Cardiac fibroblast (primary cell): Measurements from ENCODE around the gene PRKCB.

Experiments used
- DNase-seq, 2 donors: peaks; one replicate each; pipeline versions ENCODE4 v3.0.0 to v3.0.0-alpha.2; 2010; ENCODE audit warnings: low read depth in 2 of 2
- H3K4me3 ChIP-seq, 2 donors: replicated peaks in 1 of 2; 1 replicate in 1 of 2; 2 replicates in 1 of 2; pipeline ENCODE4 v1.5.1; 2011; ENCODE audit warnings: low read depth in 2 of 2, low read length in 2 of 2, mild to moderate bottlenecking in 2 of 2, moderate library complexity in 1 of 2
- TF ChIP-seq, protein P1 (sequence below): IDR thresholded peaks from one replicate; pipeline ENCODE4 v1.5.1; 2011; ENCODE audit warnings: low read depth, mild to moderate bottlenecking, low read length, inconsistent platforms

The PRKCB gene

DNA sequence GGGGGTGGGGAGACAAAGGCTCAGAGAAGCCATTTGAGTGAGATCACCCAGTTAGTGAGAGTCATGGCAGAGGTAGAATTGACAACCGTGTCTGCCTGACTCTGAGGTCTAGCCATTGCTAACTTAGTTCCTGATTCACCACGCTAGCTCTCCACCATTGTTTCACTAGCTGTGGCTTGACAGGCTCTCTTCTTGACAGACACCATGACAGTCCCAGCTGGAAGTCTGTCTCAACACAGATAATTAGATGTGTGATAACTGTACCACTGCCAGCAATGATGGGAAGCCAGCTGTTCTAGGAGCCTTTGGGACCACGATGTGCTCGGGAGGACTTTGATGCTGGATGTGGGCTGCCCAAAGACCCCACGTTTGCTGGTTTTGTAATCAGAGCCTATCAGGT is 249.9 kb downstream of the PRKCB start:
- TF ChIP-seq, protein P1, sequence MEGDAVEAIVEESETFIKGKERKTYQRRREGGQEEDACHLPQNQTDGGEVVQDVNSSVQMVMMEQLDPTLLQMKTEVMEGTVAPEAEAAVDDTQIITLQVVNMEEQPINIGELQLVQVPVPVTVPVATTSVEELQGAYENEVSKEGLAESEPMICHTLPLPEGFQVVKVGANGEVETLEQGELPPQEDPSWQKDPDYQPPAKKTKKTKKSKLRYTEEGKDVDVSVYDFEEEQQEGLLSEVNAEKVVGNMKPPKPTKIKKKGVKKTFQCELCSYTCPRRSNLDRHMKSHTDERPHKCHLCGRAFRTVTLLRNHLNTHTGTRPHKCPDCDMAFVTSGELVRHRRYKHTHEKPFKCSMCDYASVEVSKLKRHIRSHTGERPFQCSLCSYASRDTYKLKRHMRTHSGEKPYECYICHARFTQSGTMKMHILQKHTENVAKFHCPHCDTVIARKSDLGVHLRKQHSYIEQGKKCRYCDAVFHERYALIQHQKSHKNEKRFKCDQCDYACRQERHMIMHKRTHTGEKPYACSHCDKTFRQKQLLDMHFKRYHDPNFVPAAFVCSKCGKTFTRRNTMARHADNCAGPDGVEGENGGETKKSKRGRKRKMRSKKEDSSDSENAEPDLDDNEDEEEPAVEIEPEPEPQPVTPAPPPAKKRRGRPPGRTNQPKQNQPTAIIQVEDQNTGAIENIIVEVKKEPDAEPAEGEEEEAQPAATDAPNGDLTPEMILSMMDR, result no peak

DNA sequence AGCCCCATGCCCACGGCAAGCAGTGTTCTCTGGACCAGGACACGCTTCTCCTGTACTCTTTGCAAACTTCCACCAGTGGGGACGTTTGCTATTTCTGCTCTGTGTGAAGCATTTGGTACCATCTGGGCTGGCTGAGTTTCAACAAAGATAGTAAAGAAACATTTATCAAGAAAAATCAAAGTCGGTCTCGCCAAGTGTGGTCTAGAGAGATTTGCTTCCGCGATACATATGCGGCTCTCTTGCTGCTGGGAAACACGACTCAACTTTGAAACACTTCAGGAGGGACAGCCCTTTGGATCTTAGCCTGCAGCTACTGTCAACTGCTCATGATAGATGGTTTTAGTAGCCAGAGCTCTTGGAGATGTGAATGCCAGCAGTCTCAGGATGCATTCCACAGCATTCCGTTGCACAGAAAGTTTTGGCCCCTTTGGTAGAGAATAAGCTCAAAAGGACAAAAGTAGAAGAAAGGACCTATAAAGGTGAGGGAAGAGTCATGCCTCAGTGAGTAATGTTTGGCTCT is 252.2 kb downstream of the PRKCB start:
- no peak overlapping the region for H3K4me3 ChIP-seq
- TF ChIP-seq, protein P1, result no peak
- no peak for DNase-seq

More for the DNA sequence above, 249.9 kb downstream of the PRKCB start:
- no peak for DNase-seq
- H3K4me3 ChIP-seq, result no peak overlapping the region

DNA sequence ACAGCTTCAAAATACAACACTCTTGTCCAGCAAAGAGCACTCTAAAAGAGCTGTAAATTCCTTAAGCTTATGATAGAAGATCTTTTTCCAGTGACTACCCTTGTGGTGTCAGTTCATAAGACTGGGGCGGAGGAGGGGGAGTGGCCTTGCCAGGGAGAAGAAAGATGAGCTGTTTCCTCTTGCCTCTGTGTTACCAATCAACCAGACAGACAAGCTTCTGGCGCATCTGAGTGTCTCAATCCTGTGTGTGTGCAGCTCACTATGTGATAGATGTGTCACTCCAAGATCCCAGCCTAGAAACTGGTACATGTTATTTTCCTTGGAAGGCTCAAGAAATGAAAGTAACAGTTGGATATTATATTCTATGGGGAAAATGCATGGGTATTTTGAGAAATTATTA is 253.0 kb downstream of the PRKCB start:
- no peak for DNase-seq
- TF ChIP-seq, protein P1, result no peak

DNA sequence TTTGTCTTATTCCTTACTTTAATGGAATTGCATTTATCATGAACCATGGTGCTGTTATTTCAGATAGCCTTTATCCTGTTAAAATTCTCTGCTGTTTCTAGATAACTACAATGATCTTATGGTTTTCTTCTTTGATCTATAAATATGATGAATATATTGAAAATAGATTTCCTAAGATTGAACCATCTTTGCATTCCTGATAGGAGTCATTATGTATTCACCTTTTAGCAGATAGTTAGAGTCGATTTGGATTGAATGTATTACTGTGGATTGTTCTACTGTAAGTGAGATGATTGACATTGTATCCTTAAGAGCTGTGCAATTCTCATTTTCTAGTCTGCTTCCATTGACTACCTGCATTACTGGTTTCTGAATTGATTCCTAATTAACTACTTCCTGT is 255.3 kb downstream of the PRKCB start:
- H3K4me3 ChIP-seq, result no peak overlapping the region
- TF ChIP-seq, protein P1, result no peak
- DNase-seq, result no peak

More for the DNA sequence above, 253.0 kb downstream of the PRKCB start:
- H3K4me3 ChIP-seq, result no peak overlapping the region

DNA sequence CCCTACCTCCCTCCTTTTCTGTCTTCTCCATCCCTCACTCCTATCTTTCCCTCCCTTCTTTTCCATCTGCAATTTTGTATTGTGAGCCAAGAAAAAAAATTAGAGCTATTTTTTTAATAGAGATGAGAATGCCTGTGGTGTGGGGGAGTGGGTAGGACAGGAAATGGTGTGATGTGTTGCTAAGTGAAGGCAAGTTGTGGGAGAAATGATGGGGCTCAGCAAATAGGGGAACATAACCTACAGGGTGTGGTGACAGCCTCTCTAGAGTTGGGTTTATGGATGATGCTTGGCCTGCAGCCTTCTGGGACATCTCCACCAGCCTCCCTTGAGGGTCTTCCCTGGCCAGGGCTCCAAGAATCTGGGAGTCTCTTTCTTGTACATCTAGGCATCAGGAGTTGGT is 257.3 kb downstream of the PRKCB start:
- no peak overlapping the region for H3K4me3 ChIP-seq
- TF ChIP-seq, protein P1, result no peak
- no peak for DNase-seq

DNA sequence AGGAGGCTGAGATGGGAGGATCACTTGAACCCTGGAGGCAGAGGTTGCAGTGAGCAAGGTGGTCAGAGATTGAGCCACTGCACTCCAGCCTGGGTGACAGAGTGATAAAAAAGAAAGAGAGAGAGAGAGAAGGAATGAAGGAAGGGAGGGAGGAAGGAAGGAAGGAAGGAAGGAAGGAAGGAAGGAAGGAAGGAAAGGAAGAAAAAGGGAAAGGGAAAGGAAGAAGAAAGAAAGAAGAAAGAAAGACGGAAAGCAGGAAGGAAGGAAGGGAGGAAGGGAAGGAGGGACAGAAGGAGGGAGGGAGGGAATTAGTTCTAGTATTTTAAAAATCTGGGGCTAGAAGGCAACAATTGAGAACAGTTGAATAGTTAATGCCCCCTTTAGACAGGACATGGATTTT is 258.9 kb downstream of the PRKCB start:
- DNase-seq, result no peak
- TF ChIP-seq, protein P1, result no peak
- H3K4me3 ChIP-seq, result no peak overlapping the region

DNA sequence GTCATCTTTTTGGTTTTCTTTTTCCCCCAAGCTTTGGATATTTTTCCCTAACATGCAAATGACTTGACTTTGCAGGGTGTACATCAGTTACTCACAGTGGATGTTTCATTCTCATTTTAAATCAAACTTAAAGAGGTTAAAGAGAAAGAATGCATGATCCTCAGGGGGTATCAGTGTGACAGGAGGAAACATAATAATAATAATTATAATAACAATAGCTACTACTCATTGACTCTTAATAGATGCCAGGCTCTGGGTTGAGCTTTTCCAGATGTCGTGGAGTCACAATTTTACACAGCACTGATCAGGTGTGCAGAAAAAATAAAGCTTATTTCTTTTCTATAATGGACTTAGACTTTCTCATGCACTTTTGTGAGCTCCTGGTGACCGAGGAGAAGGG is 263.1 kb downstream of the PRKCB start:
- DNase-seq, result no peak
- TF ChIP-seq, protein P1, result no peak
- H3K4me3 ChIP-seq, result no peak overlapping the region
